Stimulated activated CD4-positive, alpha-beta T cell treated with anti-CD3 and anti-CD28 coated beads, Interleukin-2, amount 100 ng/mL, for 24 hours (primary cell): ENCODE results near the gene RS1.

Experiments
- DNase-seq, 2 donors: peaks; one replicate each; pipeline ENCODE4 v3.0.0-alpha.2; 2020

RS1 gene

GRCh38 chrX:18668071-18668835 is 3.7 kb downstream of the RS1 start:
- no peak for DNase-seq

GRCh38 chrX:18666614-18667013 is 5.3 kb downstream of the RS1 start:
- DNase-seq, result no peak

- DNase-seq, result no peak
Measured at GRCh38 chrX:18664947-18665346, 7.0 kb downstream of the RS1 start.

GRCh38 chrX:18661273-18661672 is 10.6 kb downstream of the RS1 start:
- no peak for DNase-seq

GRCh38 chrX:18654875-18655836 is 16.8 kb downstream of the RS1 start:
- DNase-seq, result no peak

GRCh38 chrX:18652636-18653035 is 19.3 kb downstream of the RS1 start:
- DNase-seq, result no peak

GRCh38 chrX:18650662-18651061 is 21.2 kb downstream of the RS1 start:
- no peak for DNase-seq

- no peak for DNase-seq
Measured at GRCh38 chrX:18649498-18649951, 22.4 kb downstream of the RS1 start.

- DNase-seq, result no peak
Measured at GRCh38 chrX:18647621-18648020, 24.3 kb downstream of the RS1 start.

- no peak for DNase-seq
Measured at GRCh38 chrX:18643853-18644252, 28.1 kb downstream of the RS1 start.

- no peak for DNase-seq
Measured at GRCh38 chrX:18643243-18643642, 28.7 kb downstream of the RS1 start.

GRCh38 chrX:18640686-18641085 is 31.2 kb downstream of the RS1 start:
- no peak for DNase-seq

- no peak for DNase-seq
Measured at GRCh38 chrX:18639280-18639679, 32.6 kb downstream of the RS1 start.

- no peak for DNase-seq
Measured at GRCh38 chrX:18638398-18638797, 33.5 kb downstream of the RS1 start.

- no peak for DNase-seq
Measured at GRCh38 chrX:18630934-18631333, 41.0 kb downstream of the RS1 start.

GRCh38 chrX:18624599-18624998 is 47.3 kb downstream of the RS1 start:
- no peak for DNase-seq

- no peak for DNase-seq
Measured at GRCh38 chrX:18620349-18620748, 51.6 kb downstream of the RS1 start.

GRCh38 chrX:18619288-18619687 is 52.6 kb downstream of the RS1 start:
- no peak for DNase-seq

GRCh38 chrX:18617407-18617750 is 54.5 kb downstream of the RS1 start:
- no peak for DNase-seq

GRCh38 chrX:18616688-18617406 is 55.1 kb downstream of the RS1 start:
- DNase-seq, result no peak

- no peak for DNase-seq
Measured at GRCh38 chrX:18613930-18614639, 57.8 kb downstream of the RS1 start.

- no peak for DNase-seq
Measured at GRCh38 chrX:18607966-18608365, 63.9 kb downstream of the RS1 start.

- DNase-seq, result no peak
Measured at GRCh38 chrX:18598413-18598812, 73.5 kb downstream of the RS1 start.
